Prostate gland (tissue), 2 donors: Measurements from ENCODE around the gene MAP4K2.

Source experiments
- POLR2A ChIP-seq: fragments of 450-650 bp; IDR thresholded peaks from one replicate; pipeline ENCODE4 v1.6.1; 2016; ENCODE audit warnings: antibody characterized with exemption, mild to moderate bottlenecking
- TF ChIP-seq, protein P1 (sequence below), 4 experiments: fragments of 200-600 bp in 2 of 4; fragments of 450-650 bp in 2 of 4; sonication (generic) in 2 of 4; IDR thresholded peaks; 1 replicate in 3 of 4; 2 replicates in 1 of 4; pipeline ENCODE4 v1.5.1; 2016 to 2019; ENCODE audit warnings: antibody characterized with exemption in 4 of 4, mild to moderate bottlenecking in 2 of 4, moderate library complexity in 2 of 4

DNA sequence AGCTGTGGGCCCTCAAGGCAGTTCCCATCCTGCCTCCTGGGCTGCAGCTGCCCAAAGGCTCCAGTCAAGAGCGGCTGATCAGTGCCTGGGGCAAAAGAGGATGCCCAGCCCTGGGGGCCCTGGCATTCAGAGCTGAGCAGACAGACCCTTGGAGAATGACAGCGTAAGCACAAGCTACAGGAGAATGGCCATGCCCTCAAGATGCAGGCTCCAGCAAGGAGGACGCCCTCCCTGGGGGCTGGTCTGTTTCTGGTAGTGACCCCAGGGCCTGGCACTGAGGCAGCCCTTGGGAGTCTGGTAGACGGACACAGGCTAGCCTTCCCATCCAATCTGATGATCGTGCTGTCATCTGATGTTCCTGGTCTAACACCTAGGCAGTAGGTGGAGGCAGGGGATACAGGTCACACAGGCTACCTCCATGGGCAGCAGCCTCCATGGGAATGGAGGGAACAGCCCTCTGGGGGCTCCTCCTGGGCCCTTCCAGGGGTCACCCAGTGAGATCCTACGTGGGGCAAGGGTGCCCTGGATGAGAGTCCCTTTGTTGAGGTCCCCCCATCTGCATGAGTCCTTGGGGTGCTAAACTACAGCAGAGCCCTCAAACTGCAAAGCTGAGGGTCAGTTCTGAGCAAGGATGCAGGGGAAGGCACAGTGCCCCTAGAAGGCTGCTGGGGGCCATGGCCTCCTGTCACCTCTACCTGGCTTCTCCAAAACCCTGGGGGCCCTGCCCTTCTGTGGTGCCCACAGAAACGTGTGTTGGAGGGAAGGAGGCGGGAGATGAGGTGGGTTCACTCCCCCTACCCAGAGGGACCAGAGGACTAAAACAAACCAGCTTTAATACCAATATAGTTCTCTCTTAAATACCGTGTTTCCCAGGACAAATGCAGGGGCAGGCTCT, 14.4 kb downstream of the MAP4K2 start:
- TF ChIP-seq, protein P1, sequence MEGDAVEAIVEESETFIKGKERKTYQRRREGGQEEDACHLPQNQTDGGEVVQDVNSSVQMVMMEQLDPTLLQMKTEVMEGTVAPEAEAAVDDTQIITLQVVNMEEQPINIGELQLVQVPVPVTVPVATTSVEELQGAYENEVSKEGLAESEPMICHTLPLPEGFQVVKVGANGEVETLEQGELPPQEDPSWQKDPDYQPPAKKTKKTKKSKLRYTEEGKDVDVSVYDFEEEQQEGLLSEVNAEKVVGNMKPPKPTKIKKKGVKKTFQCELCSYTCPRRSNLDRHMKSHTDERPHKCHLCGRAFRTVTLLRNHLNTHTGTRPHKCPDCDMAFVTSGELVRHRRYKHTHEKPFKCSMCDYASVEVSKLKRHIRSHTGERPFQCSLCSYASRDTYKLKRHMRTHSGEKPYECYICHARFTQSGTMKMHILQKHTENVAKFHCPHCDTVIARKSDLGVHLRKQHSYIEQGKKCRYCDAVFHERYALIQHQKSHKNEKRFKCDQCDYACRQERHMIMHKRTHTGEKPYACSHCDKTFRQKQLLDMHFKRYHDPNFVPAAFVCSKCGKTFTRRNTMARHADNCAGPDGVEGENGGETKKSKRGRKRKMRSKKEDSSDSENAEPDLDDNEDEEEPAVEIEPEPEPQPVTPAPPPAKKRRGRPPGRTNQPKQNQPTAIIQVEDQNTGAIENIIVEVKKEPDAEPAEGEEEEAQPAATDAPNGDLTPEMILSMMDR (IDR thresholded peaks at IDR 0.05): no peak
- no peak for TF ChIP-seq POLR2A
